GOT3 (cell line): ENCODE measurements around the gene HCN2.

Experiments
- DNase-seq: peaks from one replicate; lab custom pipeline; 2025; ENCODE audit warnings: mixed read lengths; lab: John Stamatoyannopoulos, UW

HCN2 gene

GRCh38 chr19:640606-641189 is 51.0 kb downstream of the HCN2 start:
- no peak for DNase-seq

- no peak for DNase-seq
Measured at GRCh38 chr19:641702-642101, 52.0 kb downstream of the HCN2 start.

- DNase-seq, result no peak
Measured at GRCh38 chr19:642767-643727, 53.4 kb downstream of the HCN2 start.

- no peak for DNase-seq
Measured at GRCh38 chr19:643736-644135, 54.1 kb downstream of the HCN2 start.

DNA sequence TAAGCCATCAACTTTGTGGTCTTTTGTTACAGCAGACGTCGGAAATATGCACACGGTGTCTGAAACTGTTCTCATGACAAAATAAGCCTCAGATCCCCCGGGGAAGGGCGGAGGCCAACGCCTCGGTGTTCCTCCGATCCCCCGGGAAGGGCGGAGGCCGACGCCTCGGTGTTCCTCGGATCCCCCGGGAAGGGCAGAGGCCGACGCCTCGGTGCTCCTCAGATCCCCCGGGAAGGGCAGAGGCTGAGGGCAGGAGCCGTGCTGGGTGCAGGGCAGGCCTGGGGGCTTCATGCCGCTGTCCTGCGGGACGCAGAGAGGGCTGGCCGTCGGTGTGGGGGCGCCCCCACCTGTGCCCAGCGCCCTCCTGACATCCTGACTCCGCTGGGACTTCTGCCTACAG is 54.7 kb downstream of the HCN2 start:
- no peak for DNase-seq

GRCh38 chr19:644789-645188 is 55.1 kb downstream of the HCN2 start:
- no peak for DNase-seq

DNA sequence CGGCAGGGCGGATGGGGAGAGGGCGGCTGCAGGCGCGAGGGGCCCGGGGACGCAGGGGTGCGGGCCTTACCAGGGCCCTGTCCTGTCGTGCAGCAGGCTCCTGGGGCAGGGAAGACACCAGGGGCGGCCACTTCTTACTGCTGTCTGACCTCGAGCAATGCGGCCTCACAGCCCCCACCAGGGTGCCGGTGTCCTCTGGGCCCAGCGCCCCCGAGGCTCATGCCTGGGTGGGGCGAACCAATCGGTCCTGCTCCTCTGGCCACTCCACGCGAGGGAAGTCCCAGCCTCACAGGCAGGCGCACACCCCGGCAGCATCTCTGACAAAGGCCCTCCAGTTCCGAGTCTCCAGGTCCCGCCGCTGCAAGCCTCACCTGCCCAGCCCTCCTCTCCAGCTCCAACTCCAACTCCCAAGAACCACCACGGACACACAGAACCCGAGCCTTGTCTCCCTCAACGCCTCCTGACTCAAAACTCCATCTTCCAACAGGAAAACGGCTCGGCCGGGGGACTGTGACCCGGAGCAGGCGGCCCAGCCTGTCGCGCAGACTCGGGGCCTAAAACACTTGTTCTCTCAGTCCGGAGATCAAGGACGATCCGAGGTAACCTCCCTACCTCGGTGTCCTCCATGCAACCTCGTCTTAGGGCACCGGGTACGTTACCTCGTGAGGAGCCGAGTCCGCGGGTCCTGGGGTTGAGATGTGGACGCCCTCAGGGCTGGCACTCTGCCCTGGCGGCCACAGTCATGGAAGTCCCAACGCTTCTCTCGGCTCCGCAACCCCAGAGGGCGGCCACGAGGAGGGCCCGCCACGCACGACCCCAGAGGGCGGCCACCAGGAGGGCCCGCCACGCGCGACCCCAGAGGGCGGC is 56.5 kb downstream of the HCN2 start:
- no peak for DNase-seq

DNA sequence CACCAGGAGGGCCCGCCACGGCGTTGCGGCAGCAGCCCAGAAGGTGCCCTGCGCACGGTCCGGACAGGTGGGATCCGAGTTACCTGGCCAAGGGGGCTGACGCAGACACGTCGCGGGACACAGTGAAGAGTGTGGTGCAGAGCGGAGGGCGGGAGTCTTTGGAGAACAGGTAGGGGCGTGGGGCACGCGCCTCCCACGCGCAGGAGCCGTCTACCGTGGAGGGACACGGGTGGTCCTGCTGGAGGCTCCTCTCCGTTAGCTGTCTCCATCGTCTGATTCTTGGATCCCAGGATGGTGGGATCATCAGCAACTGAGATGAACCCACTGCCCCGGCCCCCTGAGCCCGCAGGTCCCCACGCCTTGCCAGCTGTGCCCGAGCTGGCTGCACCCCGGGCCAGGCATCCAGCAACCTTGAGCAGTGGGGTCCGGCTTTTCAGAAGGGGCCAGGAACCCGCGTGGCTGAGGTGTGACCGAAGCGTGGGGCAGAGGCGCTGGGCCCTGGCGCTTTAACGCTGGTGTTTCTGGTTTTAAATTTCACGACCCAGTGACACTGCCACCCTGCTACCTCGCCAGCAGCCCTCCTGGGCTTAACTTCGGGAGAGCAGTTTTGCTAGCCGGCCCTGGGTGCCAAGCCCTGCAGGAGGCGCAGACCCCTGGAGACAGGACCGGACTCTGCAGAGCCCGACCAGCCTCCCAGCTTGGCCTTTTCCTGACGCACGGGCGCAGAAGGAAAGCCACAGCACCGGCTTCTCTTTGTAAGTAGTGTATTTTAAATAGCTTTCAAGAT is 57.3 kb downstream of the HCN2 start:
- DNase-seq, result no peak

GRCh38 chr19:647566-648284 is 58.0 kb downstream of the HCN2 start:
- no peak for DNase-seq

- DNase-seq, result no peak
Measured at GRCh38 chr19:648305-648704, 58.6 kb downstream of the HCN2 start.

GRCh38 chr19:648904-649801 is 59.5 kb downstream of the HCN2 start:
- DNase-seq, result no peak

GRCh38 chr19:650121-650520 is 60.4 kb downstream of the HCN2 start:
- no peak for DNase-seq

- no peak for DNase-seq
Measured at GRCh38 chr19:651114-651818, 61.6 kb downstream of the HCN2 start.

GRCh38 chr19:651991-652390 is 62.3 kb downstream of the HCN2 start:
- DNase-seq, result no peak

DNA sequence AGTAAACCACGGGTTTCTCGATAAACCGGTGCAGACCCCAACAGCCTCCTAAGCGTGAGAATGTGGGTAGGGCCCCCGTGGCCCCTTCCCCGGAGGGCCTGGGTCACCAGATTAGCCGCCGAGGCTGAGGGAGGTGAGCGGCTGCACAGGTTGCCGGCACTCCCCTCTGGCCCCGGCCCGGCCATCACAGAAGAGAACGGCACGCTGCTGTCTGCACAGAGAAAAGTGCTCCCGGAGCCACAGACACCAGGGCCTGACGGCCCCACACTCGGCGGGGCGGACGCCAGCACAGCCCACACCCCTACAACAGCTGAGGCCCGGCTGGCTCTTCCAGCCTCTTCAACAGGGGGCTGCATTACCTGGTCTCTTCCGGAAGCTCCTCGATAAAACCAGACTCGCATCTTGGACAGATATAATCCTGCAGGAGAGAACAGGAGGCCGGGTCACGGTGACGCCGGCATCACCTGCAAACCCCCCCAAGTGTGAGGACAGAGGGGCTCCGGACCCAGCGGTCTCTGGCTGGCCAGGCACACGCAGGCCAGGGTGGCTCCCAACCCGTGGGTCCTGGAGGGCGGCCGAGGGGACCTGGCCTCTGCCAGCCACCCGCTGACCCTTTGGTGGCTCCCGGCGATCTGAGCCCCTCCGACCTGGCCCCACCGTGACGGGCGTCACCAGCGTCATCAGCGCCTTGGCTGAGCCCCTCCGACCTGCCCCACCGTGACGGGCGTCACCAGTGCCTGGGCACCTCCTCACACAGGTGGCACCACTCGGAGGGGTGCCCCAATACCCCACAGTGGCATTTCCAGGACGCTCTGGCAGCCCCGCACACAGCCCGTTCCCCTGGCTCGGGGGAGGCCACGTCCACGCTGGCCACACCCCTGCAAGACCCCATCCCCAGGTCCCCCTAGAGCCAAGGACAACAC is 63.0 kb downstream of the HCN2 start:
- DNase-seq, result no peak

DNA sequence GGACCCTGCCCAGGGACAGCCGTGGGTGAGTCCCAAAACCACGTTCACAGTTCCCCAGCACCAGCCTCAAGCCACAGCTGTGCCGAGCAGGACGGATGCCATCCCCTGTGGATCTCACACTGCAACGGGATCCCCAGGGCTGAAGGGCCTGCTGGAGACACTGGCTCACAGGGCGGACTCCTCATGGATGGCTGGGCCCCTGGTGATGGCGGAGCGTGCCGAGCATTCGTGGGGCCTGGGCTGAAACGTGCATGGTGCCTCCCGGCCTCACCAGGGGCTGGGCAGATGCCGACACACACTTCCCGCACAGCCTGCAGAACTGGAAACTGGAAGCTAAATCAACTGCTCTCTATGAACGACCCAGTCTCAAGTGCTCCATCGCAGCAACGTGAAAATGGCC is 63.7 kb downstream of the HCN2 start:
- no peak for DNase-seq

DNA sequence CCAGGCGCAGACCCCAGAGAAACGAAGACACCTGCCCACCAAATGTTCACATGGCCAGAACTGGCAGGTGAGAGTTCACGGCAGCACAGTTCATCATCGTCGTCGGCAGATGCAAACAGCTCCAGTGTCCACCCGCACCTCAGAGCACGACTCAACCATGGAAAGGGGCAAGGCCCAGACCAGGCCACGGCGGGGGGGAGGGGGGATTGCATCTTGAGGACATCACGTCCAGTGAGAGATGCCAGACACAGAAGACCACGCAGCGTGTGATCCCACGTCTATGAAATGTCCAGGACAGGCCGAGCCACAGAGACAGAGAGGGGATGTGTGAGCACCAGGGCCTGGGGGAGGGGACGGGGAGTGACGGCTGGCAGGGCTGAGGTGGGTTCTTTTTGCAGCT is 66.0 kb downstream of the HCN2 start:
- DNase-seq, result no peak
